Coronary artery (tissue), 2 donors: ENCODE data around the gene APC2.

Experiments
- DNase-seq: peaks from one replicate; pipeline ENCODE4 v3.0.0-alpha.2; 2017; ENCODE audit warnings: low spot score
- H3K27ac ChIP-seq, 2 donors: fragments of 200-600 bp; sonication (generic); one replicate each; pipeline ENCODE4 v1.5.1; 2016 to 2019
- H3K4me3 ChIP-seq: fragments of 200-600 bp; sonication (generic); 2 replicates; pipeline ENCODE4 v1.5.1; 2016; ENCODE audit warnings: mild to moderate bottlenecking, moderate library complexity
- TF ChIP-seq, protein P1 (sequence below): fragments of 200-600 bp; sonication (generic); IDR thresholded peaks from one replicate; pipeline ENCODE4 v1.5.1; 2019; ENCODE audit warnings: antibody characterized with exemption

APC2 gene

GRCh38 chr19:1422360-1422759 lies 27.6 kb upstream of the APC2 start:
- no peak overlapping the region for H3K27ac ChIP-seq
- no peak for DNase-seq
- TF ChIP-seq, protein P1, sequence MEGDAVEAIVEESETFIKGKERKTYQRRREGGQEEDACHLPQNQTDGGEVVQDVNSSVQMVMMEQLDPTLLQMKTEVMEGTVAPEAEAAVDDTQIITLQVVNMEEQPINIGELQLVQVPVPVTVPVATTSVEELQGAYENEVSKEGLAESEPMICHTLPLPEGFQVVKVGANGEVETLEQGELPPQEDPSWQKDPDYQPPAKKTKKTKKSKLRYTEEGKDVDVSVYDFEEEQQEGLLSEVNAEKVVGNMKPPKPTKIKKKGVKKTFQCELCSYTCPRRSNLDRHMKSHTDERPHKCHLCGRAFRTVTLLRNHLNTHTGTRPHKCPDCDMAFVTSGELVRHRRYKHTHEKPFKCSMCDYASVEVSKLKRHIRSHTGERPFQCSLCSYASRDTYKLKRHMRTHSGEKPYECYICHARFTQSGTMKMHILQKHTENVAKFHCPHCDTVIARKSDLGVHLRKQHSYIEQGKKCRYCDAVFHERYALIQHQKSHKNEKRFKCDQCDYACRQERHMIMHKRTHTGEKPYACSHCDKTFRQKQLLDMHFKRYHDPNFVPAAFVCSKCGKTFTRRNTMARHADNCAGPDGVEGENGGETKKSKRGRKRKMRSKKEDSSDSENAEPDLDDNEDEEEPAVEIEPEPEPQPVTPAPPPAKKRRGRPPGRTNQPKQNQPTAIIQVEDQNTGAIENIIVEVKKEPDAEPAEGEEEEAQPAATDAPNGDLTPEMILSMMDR, result no peak
- H3K4me3 ChIP-seq, result no peak overlapping the region

DNA sequence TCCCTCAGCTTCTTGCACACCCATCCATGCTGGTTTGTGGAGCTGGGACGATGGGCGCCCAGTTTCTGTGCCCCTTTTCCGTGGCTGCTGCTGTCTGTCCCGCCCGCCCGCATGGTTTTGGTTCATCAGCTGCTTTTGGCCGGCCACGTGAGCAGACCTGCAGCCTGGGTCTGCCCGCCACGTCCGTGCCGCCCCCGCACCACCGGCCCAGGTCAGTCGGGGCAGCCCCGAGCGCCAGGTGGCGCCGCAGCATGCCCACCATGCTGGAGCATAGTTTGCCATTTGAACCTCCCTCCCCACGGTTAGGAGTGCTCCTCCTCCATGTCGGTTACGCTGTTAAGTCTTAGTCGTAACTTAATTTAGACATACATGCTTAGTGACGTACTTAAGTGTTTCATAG lies 27.0 kb upstream of the APC2 start:
- no peak for DNase-seq
- no peak overlapping the region for H3K4me3 ChIP-seq
- TF ChIP-seq, protein P1, result no peak
- no peak overlapping the region for H3K27ac ChIP-seq

DNA sequence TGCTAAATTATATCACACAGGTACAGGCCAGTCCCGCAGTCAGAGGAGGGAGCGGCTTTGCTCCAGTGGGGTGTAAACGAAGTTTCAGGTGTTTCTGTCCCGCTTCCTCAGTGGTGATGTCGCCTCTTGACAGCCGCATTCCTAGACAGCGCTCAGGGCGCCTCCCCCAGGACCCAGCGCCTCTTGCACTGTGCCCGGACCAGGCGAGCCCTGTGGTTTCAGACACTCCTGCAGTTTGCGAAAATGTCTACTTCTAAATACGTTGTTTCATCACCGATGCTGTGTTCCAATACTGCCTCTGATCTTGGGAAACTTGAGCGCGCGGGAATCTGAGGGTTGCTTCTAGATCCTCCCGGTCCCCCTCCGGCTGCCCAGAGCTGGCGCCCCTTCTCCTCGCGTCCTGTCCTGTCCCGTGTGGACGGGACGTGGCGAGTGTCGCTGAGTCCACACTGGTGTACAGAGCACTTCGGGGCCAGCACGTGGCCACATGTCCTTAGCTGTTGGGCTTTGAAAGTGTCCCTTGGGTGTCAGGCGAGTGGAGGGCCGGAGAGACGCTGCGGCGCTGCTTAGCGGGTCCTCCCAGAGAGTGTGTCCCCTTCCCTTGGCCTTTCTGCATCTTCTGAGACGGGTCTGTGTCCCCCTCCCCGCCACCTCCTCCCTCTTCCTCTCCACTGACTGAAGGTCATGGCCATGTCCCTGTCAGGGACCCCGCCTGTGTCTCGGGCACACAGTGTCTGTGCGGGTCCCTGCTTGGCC lies 26.3 kb upstream of the APC2 start:
- H3K27ac ChIP-seq, result no peak overlapping the region
- H3K4me3 ChIP-seq, result no peak overlapping the region
- TF ChIP-seq, protein P1, result no peak
- no peak for DNase-seq

- TF ChIP-seq, protein P1, result no peak
Observed at GRCh38 chr19:1424192-1424955, 25.5 kb upstream of the APC2 start.

GRCh38 chr19:1425102-1425837 lies 24.7 kb upstream of the APC2 start:
- TF ChIP-seq, protein P1, result no peak
- Histone ChIP-seq H3K27ac (no peak overlapping the region), H3K4me3 (no peak overlapping the region)
- DNase-seq, result no peak

More at GRCh38 chr19:1424192-1424955, 25.5 kb upstream of the APC2 start:
- H3K4me3 ChIP-seq, result no peak overlapping the region
- DNase-seq, result no peak
- H3K27ac ChIP-seq, result no peak overlapping the region

DNA sequence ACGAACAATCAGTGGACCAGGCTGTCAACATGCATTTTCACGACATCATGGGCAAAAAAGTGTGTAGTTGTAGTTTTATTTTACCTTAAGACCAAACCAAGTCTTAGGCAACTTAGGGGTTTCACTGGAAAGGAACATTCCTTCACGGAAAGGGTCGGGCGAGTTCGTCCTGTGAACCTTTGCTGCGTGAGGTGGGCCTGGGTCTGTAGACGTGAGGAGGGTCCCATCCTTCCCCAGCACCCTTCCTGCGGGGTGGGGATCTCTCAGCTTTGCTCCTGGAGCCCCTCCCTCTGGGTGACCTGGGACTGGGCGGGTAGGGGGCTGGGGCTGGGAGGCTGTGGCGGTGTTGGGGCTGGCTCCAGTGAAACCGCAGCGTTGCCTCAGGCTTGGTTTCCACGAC lies 24.0 kb upstream of the APC2 start:
- H3K27ac ChIP-seq, result no peak overlapping the region
- TF ChIP-seq, protein P1, result no peak
- no peak overlapping the region for H3K4me3 ChIP-seq
- DNase-seq, result no peak
